Neural cell (in vitro differentiated cells): ENCODE results near the gene ELMO1.

Experiments used
- EP300 ChIP-seq: fragments of 450-650 bp; conservative IDR thresholded peaks from 2 replicates; pipeline ENCODE4 v1.6.1; 2014; ENCODE audit warnings: antibody characterized with exemption, mild to moderate bottlenecking, moderate library complexity; ENCODE audit not compliant: poor library complexity, severe bottlenecking
- EZH2 ChIP-seq: fragments of 200-600, 300-800 bp; shearing (Covaris generic), sonication (generic); IDR thresholded peaks from 2 replicates; pipeline ENCODE4 v1.6.1; 2014; ENCODE audit warnings: antibody characterized with exemption, low read length, borderline replicate concordance, mild to moderate bottlenecking; ENCODE audit not compliant: insufficient read depth, poor library complexity, severe bottlenecking
- TAF1 ChIP-seq: IDR thresholded peaks from 2 replicates; pipeline ENCODE4 v1.6.1; 2012; ENCODE audit warnings: low read depth
- TF ChIP-seq, protein P1 (sequence below): fragments of 450-650 bp; IDR thresholded peaks from 2 replicates; pipeline ENCODE4 v1.5.1; 2014; ENCODE audit warnings: antibody characterized with exemption, mild to moderate bottlenecking, moderate library complexity; ENCODE audit not compliant: poor library complexity, severe bottlenecking
- TF ChIP-seq, protein P2 (sequence below): IDR thresholded peaks from 2 replicates; pipeline ENCODE4 v1.6.1; 2012; ENCODE audit warnings: borderline replicate concordance

DNA sequence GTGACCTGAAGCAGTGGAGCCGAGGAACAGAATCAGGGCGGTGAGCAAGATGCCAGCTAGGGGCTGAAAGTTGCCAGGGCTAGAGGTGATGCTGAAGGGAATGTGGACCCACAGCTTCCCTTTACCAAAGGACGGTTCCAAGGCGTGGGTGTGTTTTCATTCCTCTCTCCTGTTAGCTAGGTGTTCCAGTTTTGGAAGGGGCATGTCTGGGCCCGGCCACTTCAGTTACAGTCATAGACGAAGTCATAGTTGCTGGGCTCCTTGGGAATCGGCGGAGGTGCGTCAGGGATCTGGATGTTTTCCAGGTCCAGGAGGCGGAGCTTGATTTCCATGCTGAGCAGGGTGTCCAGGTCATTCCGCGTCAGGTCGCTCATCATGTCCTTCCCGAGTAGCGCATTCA lies 593.3 kb downstream of the ELMO1 start:
- TF ChIP-seq, protein P1, sequence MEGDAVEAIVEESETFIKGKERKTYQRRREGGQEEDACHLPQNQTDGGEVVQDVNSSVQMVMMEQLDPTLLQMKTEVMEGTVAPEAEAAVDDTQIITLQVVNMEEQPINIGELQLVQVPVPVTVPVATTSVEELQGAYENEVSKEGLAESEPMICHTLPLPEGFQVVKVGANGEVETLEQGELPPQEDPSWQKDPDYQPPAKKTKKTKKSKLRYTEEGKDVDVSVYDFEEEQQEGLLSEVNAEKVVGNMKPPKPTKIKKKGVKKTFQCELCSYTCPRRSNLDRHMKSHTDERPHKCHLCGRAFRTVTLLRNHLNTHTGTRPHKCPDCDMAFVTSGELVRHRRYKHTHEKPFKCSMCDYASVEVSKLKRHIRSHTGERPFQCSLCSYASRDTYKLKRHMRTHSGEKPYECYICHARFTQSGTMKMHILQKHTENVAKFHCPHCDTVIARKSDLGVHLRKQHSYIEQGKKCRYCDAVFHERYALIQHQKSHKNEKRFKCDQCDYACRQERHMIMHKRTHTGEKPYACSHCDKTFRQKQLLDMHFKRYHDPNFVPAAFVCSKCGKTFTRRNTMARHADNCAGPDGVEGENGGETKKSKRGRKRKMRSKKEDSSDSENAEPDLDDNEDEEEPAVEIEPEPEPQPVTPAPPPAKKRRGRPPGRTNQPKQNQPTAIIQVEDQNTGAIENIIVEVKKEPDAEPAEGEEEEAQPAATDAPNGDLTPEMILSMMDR, result no peak
- TF ChIP-seq EZH2 (no peak), EP300 (no peak), TAF1 (no peak)
- TF ChIP-seq, protein P2, sequence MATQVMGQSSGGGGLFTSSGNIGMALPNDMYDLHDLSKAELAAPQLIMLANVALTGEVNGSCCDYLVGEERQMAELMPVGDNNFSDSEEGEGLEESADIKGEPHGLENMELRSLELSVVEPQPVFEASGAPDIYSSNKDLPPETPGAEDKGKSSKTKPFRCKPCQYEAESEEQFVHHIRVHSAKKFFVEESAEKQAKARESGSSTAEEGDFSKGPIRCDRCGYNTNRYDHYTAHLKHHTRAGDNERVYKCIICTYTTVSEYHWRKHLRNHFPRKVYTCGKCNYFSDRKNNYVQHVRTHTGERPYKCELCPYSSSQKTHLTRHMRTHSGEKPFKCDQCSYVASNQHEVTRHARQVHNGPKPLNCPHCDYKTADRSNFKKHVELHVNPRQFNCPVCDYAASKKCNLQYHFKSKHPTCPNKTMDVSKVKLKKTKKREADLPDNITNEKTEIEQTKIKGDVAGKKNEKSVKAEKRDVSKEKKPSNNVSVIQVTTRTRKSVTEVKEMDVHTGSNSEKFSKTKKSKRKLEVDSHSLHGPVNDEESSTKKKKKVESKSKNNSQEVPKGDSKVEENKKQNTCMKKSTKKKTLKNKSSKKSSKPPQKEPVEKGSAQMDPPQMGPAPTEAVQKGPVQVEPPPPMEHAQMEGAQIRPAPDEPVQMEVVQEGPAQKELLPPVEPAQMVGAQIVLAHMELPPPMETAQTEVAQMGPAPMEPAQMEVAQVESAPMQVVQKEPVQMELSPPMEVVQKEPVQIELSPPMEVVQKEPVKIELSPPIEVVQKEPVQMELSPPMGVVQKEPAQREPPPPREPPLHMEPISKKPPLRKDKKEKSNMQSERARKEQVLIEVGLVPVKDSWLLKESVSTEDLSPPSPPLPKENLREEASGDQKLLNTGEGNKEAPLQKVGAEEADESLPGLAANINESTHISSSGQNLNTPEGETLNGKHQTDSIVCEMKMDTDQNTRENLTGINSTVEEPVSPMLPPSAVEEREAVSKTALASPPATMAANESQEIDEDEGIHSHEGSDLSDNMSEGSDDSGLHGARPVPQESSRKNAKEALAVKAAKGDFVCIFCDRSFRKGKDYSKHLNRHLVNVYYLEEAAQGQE, result no peak
